Activated CD4-positive, alpha-beta memory T cell treated with anti-CD3 and anti-CD28 coated beads for 36 hours (primary cell): ENCODE data around the gene OCA2. TPM values are rescaled to one million over a fixed set of nuclear protein-coding genes. Genes with fewer than 3 reads are reported as not detected.

ENCODE experiments used
- CTCF ChIA-PET: fragments of 350-600 bp; sonication (Branson Sonifier 250); formaldehyde crosslinking; loops from one replicate; lab custom pipeline; 2021; ENCODE audit warnings: antibody characterized with exemption, inconsistent platforms; lab: Charles Lee
- POLR2A ChIA-PET: fragments of 350-600 bp; sonication (Branson Sonifier 250); formaldehyde crosslinking; loops from one replicate; lab custom pipeline; 2021; ENCODE audit warnings: antibody characterized with exemption; lab: Charles Lee
- DNase-seq: peaks from one replicate; pipeline ENCODE4 v3.0.0-alpha.2; 2020
- H3K27ac Mint-ChIP-seq: one replicate; pipeline ENCODE4 v1.8.0; 2021; ENCODE audit warnings: mixed read lengths
- H3K27me3 Mint-ChIP-seq: one replicate; pipeline ENCODE4 v1.8.0; 2021; ENCODE audit warnings: mixed read lengths
- H3K36me3 Mint-ChIP-seq: one replicate; pipeline ENCODE4 v1.8.0; 2021; ENCODE audit warnings: mixed read lengths
- H3K4me1 Mint-ChIP-seq: one replicate; pipeline ENCODE4 v1.8.0; 2021; ENCODE audit warnings: low read depth, mixed read lengths
- H3K4me3 Mint-ChIP-seq: one replicate; pipeline ENCODE4 v1.8.0; 2021; ENCODE audit warnings: mild to moderate bottlenecking, mixed read lengths
- H3K9me3 Mint-ChIP-seq: one replicate; pipeline ENCODE4 v1.8.0; 2021; ENCODE audit warnings: mixed read lengths
- intact Hi-C: fragments of 100-400 bp; cut with micrococcal nuclease; formaldehyde crosslinking; loops from one replicate; pipeline ENCODE4 v1.15.1; 2023
- total RNA-seq, 2 experiments: library from RNA; stranded (reverse); gene quantifications; one replicate each; pipeline ENCODE4 v1.2.3, GENCODE V29; 2021

OCA2 gene
- total RNA-seq, 2 experiments from 2014 or later, result not detected

- Mint-ChIP-seq H3K4me3 (no peak overlapping the region), H3K9me3 (no peaks in the 10 kb centered on the region), H3K27me3 (peaks cover 12% of the 10 kb centered on the region), H3K27ac (no peak overlapping the region), H3K36me3 (no peaks in the 10 kb centered on the region), H3K4me1 (no peaks in the 10 kb centered on the region)
- CTCF ChIA-PET, result no interaction called here
- intact Hi-C loops, result no loop called here
- POLR2A ChIA-PET, result no interaction called here
- no peak for DNase-seq
These were observed 49.5 kb downstream of the OCA2 start for GRCh38 chr15:28049581-28049980.

GRCh38 chr15:28047277-28047676 lies 51.8 kb downstream of the OCA2 start:
- ChIA-PET CTCF (no interaction called here), POLR2A (no interaction called here)
- Mint-ChIP-seq H3K4me1 (no peaks in the 10 kb centered on the region), H3K27ac (no peak overlapping the region), H3K36me3 (no peaks in the 10 kb centered on the region), H3K27me3 (peaks cover 12% of the 10 kb centered on the region), H3K4me3 (no peak overlapping the region), H3K9me3 (no peaks in the 10 kb centered on the region)
- DNase-seq, result no peak
- intact Hi-C loops, result no loop called here

DNA sequence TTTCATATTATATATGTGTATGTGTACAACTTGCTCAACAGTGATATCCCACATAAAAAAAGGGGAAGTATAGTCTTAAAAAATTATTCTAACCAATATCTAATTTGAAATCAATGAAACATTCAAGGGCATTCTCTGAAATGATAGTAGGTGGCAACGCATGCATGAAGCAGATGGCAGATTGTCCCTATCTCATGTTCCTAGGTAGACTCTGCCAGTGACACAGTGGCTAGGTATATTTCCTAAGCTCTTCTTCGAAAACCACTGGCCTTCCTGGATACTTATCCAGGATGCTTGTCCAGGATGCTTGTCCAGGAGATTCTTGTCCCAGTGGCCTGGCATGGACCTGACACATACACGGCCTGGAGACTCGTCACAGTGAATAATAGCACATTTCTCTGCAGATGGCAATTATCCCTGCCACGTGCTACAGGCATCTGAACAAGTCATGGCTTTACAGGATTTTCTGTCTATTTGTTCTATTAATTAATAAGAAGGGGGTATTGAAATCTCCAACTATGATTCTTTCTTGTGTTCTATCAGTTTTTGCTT lies 54.9 kb downstream of the OCA2 start:
- CTCF ChIA-PET, result no interaction called here
- H3K4me3 Mint-ChIP-seq, result no peak overlapping the region
- no peaks in the 10 kb centered on the region for H3K36me3 Mint-ChIP-seq
- DNase-seq, result no peak
- H3K4me1 Mint-ChIP-seq, result no peaks in the 10 kb centered on the region
- H3K27ac Mint-ChIP-seq, result no peak overlapping the region
- peaks cover 18% of the 10 kb centered on the region for H3K27me3 Mint-ChIP-seq
- intact Hi-C loops, result no loop called here
- POLR2A ChIA-PET, result no interaction called here
- H3K9me3 Mint-ChIP-seq, result no peaks in the 10 kb centered on the region

DNA sequence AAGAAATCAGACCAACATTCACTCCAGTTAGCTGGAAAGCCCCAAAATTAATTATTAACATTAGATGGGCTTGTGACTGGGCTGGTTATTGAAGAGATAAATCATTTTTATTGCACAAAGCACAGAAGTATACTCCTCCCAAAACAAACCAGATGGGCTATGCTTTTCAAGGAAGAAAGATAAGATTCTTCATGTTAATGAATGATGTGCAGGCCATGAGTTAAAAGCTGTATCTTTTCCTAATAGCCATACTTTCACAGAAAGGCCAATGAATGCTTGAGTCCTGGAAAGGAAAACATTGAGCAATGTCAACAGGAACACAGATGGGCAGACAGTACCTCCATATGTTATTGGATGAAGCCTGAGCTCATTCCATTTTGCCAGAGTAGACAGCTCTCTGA lies 55.4 kb downstream of the OCA2 start:
- H3K36me3 Mint-ChIP-seq, result no peaks in the 10 kb centered on the region
- H3K27ac Mint-ChIP-seq, result no peak overlapping the region
- no peaks in the 10 kb centered on the region for H3K9me3 Mint-ChIP-seq
- peaks cover 18% of the 10 kb centered on the region for H3K27me3 Mint-ChIP-seq
- H3K4me3 Mint-ChIP-seq, result no peak overlapping the region
- DNase-seq, result no peak
- ChIA-PET POLR2A (no interaction called here), CTCF (no interaction called here)
- intact Hi-C loops, result no loop called here
- no peaks in the 10 kb centered on the region for H3K4me1 Mint-ChIP-seq

GRCh38 chr15:28037969-28038590 lies 61.0 kb downstream of the OCA2 start:
- H3K36me3 Mint-ChIP-seq, result no peaks in the 10 kb centered on the region
- no peak overlapping the region for H3K4me3 Mint-ChIP-seq
- DNase-seq, result no peak
- intact Hi-C loops, result no loop called here
- ChIA-PET POLR2A (no interaction called here), CTCF (no interaction called here)
- no peaks in the 10 kb centered on the region for H3K9me3 Mint-ChIP-seq
- H3K27me3 Mint-ChIP-seq, result peaks cover 5% of the 10 kb centered on the region
- H3K4me1 Mint-ChIP-seq, result no peaks in the 10 kb centered on the region
- H3K27ac Mint-ChIP-seq, result no peak overlapping the region

GRCh38 chr15:28033443-28033842 lies 65.7 kb downstream of the OCA2 start:
- Mint-ChIP-seq H3K27ac (no peak overlapping the region), H3K9me3 (no peaks in the 10 kb centered on the region), H3K4me1 (no peaks in the 10 kb centered on the region), H3K27me3 (no peaks in the 10 kb centered on the region), H3K4me3 (no peak overlapping the region), H3K36me3 (no peaks in the 10 kb centered on the region)
- POLR2A ChIA-PET, result no interaction called here
- no peak for DNase-seq
- intact Hi-C loops, result no loop called here
- CTCF ChIA-PET, result no interaction called here

DNA sequence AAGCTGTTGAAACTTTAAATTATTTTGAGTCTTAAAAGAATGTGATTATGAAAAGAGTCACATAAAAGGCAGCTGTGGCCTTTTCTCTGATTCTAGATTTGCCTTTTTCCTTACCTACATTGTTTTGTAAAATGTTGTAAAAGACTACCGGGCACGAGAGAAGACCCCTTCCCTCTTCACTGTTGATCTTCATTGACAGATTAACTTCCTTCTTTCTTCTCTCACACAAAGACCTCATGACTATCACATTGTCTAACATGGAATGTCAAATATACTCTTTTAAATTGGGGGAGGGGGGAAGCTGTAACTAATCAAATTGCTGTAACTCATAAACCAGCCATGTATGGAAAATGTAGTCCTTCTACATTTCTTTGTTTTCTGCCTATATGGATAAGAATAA lies 68.3 kb downstream of the OCA2 start:
- ChIA-PET POLR2A (no interaction called here), CTCF (no interaction called here)
- no peak for DNase-seq
- no peaks in the 10 kb centered on the region for H3K36me3 Mint-ChIP-seq
- H3K4me1 Mint-ChIP-seq, result no peaks in the 10 kb centered on the region
- H3K4me3 Mint-ChIP-seq, result no peak overlapping the region
- H3K27ac Mint-ChIP-seq, result no peak overlapping the region
- H3K9me3 Mint-ChIP-seq, result no peaks in the 10 kb centered on the region
- intact Hi-C loops, result no loop called here
- H3K27me3 Mint-ChIP-seq, result no peaks in the 10 kb centered on the region

DNA sequence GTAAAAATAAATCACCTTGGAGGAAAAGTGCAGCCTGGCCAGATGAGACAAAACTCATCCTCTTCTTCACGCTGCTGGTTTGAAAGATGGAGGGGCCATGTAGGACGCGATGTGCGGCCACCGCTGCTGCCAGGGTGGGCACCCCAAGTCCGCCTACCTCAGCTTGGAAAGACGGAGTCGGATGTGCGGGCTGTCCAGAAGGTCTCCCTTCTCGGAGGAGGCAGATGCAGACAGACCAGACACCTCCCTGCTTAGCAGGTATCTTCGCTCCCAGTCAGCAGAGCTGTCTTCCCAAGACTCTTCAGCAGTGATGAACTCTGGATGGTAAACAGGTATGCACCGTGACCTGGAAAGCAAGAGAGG lies 71.4 kb downstream of the OCA2 start:
- ChIA-PET CTCF (no interaction called here), POLR2A (no interaction called here)
- no peaks in the 10 kb centered on the region for H3K27me3 Mint-ChIP-seq

DNA sequence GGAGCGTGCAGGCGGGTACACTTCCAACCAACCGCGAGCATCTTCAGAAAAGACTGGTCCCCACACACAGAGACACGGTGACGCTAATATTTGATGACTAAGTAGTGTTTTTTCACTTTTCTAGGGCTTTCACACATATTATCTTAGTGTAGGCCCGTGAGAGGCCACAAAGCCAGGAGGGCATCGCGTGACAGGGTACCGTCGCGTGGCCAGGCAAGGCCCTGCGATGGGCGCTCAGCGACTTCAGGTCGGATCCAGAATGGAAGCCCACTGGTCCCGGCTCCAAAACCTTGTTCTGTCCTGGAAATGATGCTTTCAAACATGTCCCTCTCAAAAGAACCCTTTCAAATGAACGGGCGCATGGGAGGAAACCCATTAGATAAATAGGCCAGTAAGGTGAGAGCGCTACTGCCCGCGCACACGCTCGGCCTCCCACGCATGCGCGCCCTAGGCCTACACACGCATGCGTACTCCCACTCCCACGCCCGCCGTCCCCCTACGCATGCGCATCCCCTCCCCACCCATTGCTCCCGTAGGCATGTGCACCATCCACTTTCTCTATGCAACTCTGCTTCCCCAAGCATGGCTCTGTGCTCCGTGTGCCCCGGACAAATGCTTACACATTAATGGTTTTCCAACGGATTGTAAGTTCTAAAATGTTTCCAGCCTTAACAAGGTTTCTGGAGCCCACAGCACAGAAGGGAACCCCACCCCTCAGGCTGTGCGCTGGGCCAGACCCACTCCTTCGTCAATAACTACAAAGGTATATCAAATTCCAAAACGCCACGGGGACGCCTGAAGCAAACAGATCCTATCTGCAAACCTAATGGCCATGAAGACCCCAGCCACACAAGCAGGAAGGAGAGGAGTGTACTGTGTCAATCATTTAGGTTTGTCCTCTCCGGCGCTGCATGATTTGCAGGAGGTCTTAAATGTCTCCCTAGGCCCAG lies 72.1 kb downstream of the OCA2 start:
- DNase-seq, result no peak
- ChIA-PET POLR2A (no interaction called here), CTCF (no interaction called here)
- intact Hi-C loops, result no loop called here
- no peaks in the 10 kb centered on the region for H3K27me3 Mint-ChIP-seq
- no peak overlapping the region for H3K4me3 Mint-ChIP-seq
- no peaks in the 10 kb centered on the region for H3K36me3 Mint-ChIP-seq
- H3K9me3 Mint-ChIP-seq, result no peaks in the 10 kb centered on the region
- H3K27ac Mint-ChIP-seq, result no peak overlapping the region
- H3K4me1 Mint-ChIP-seq, result no peaks in the 10 kb centered on the region

More for the DNA sequence above, 71.4 kb downstream of the OCA2 start:
- Mint-ChIP-seq H3K27ac (no peak overlapping the region), H3K4me3 (no peak overlapping the region), H3K4me1 (no peaks in the 10 kb centered on the region), H3K36me3 (no peaks in the 10 kb centered on the region), H3K9me3 (no peaks in the 10 kb centered on the region)
- intact Hi-C loops, result no loop called here
- no peak for DNase-seq

DNA sequence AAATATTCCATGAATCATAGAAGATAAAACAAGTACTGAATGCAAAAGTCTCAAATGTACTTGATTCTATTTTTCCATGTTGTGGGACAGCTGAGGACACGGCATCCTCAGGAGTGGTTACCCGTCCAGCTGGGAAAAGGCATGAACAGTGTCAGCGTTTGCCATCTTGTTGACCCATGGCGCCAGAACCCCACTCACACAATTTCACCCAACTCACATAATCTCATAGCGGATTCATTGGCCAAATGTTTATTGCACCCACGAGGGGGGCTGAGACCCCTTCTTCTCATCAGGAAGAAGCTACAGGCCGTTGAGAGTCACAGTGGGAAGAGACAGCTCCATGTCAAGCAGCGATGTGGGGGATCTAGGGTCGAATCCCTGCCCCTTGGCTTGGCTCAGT lies 72.9 kb downstream of the OCA2 start:
- DNase-seq, result no peak
- H3K4me1 Mint-ChIP-seq, result no peaks in the 10 kb centered on the region
- H3K27ac Mint-ChIP-seq, result no peak overlapping the region
- ChIA-PET CTCF (no interaction called here), POLR2A (no interaction called here)
- H3K27me3 Mint-ChIP-seq, result no peaks in the 10 kb centered on the region
- intact Hi-C loops, result no loop called here
- no peaks in the 10 kb centered on the region for H3K9me3 Mint-ChIP-seq
- no peaks in the 10 kb centered on the region for H3K36me3 Mint-ChIP-seq
- H3K4me3 Mint-ChIP-seq, result no peak overlapping the region

- no peaks in the 10 kb centered on the region for H3K36me3 Mint-ChIP-seq
- H3K27ac Mint-ChIP-seq, result no peak overlapping the region
- no peaks in the 10 kb centered on the region for H3K4me1 Mint-ChIP-seq
- H3K4me3 Mint-ChIP-seq, result no peak overlapping the region
- ChIA-PET POLR2A (no interaction called here), CTCF (no interaction called here)
- intact Hi-C loops, result no loop called here
- H3K9me3 Mint-ChIP-seq, result no peaks in the 10 kb centered on the region
- H3K27me3 Mint-ChIP-seq, result no peaks in the 10 kb centered on the region
- no peak for DNase-seq
These were observed 73.7 kb downstream of the OCA2 start for GRCh38 chr15:28025413-28025812.

- H3K4me3 Mint-ChIP-seq, result no peak overlapping the region
- ChIA-PET POLR2A (no interaction called here), CTCF (no interaction called here)
- H3K36me3 Mint-ChIP-seq, result no peaks in the 10 kb centered on the region
- DNase-seq, result no peak
- H3K4me1 Mint-ChIP-seq, result no peaks in the 10 kb centered on the region
- no peaks in the 10 kb centered on the region for H3K27me3 Mint-ChIP-seq
- no peak overlapping the region for H3K27ac Mint-ChIP-seq
- H3K9me3 Mint-ChIP-seq, result no peaks in the 10 kb centered on the region
- intact Hi-C loops, result no loop called here
These were observed 74.2 kb downstream of the OCA2 start for GRCh38 chr15:28024889-28025250.
